ENCODE measurements around the gene PDE4C.
A peak's percentile ranks its signal among the peaks of the same experiment; 100 is the strongest.

PDE4C gene

DNA sequence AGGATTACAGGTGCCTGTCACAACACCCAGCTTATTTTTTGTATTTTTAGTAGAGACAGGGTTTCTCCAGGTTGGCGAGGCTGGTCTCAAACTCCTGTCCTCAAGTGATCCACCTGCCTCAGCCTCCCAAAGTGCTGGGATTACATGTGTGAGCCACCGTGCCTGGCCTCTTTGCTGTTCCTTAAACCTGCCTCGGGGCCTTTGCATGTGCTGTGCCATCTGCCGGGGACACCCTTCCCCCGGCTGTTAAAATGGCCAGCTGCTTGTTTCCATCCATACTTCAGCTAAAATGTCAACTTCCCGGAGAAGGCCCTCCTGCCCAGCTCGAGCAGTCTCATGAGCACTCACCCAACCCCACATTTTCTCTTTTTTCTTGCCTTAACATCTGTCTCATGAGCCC is 19.1 kb upstream of the PDE4C start:
- H3K4me1 Mint-ChIP-seq (ENCODE audit: low read depth in 2 of 2): no peaks in the 10 kb centered on the region
- no peak overlapping the region for H3K4me3 Mint-ChIP-seq
- ATAC-seq (replicated peaks) (no peak), DNase-seq (no peak)
- no peak overlapping the region for H3K27ac Mint-ChIP-seq
- H3K27me3 Mint-ChIP-seq: peaks cover 13% of the 10 kb centered on the region in 2 donors
- no peaks in the 10 kb centered on the region for H3K9me3 Mint-ChIP-seq
- no peaks in the 10 kb centered on the region for H3K36me3 Mint-ChIP-seq (ENCODE audit: insufficient read depth)

DNA sequence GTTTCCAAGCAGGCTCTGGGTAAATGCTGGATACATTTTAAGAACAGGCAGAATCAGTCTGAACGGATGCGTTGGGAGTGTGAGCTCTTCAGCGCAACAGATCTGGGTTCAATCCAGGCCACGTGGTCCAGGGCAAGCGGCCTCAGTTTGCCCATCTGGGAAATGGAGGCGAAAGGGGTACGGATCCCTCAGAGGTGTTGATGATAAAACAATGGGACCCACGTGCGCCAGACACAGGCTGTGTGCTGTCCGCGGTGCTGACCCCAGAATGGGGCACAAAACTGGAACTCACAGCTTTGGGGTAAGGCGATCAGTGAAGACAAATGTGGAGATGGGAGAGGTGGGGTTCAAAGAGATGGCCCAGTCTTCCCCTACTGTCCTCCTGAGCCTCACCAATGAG is 13.1 kb upstream of the PDE4C start:
- Mint-ChIP-seq H3K4me3 (no peak overlapping the region), H3K9me3 (no peaks in the 10 kb centered on the region), H3K27ac (no peak overlapping the region), H3K36me3 (ENCODE audit: insufficient read depth) (no peaks in the 10 kb centered on the region), H3K27me3 (peaks cover 34 to 38% of the 10 kb centered on the region in 2 donors), H3K4me1 (ENCODE audit: low read depth in 2 of 2) (no peaks in the 10 kb centered on the region)
- DNase-seq (no peak), ATAC-seq (replicated peaks) (no peak)

DNA sequence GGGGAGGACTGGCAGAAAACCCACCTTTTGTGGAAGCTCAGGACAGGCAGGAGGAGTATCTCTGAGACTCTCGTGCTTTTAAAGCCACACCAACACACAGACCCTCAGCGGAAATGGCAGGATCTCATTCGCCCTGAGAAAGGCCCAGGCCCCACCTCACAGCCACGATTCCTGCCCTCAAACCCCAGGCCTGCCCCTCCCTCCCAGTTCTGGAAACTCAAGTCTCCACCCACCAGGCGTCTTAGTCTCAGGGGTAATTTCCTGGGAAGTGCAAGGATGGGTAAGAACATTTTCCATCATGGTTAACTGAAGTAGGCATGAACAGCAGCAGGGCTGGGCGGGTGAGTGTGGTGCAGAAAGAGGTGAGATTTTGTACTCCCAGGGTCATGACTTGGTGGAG is 8.0 kb upstream of the PDE4C start:
- ATAC-seq (replicated peaks) (no peak), DNase-seq (no peak)
- peaks cover 67 to 84% of the 10 kb centered on the region in 2 donors for H3K27me3 Mint-ChIP-seq
- H3K36me3 Mint-ChIP-seq (ENCODE audit: insufficient read depth): no peaks in the 10 kb centered on the region
- no peak overlapping the region for H3K4me3 Mint-ChIP-seq
- peaks cover 0 to 9% of the 10 kb centered on the region in 2 donors for H3K4me1 Mint-ChIP-seq (ENCODE audit: low read depth in 2 of 2)
- no peak overlapping the region for H3K27ac Mint-ChIP-seq
- H3K9me3 Mint-ChIP-seq: peaks cover 2 to 7% of the 10 kb centered on the region in 2 donors

DNA sequence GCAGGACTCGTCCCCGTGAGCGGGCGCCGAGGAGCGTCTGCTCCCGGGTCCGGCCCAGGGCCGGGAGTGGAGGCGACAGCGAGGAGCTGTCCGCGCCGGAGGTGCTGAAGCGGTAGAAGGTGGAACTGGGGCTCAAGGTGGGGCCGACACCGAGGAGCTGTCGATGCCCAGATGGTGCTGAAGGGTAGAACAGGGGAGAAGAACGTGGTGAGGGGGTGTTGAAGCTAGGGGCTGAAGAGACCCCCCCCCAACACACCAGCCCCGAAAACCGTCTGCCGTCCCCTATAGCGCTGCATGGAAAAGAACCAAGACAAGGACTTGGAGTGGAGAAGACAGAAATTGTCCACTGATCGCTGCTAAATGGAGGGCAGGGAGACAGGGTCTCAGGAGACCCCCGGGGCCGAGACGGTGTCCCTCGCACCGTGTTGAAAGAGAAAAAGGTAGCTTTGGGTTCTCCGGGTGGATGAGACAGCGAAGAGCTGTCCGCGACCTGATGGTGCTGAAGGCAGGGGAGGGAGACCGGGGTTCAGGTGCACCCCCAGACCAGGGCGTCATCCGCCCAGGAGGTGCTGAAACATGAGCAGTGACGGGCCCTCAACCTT is 7.1 kb upstream of the PDE4C start:
- H3K27me3 Mint-ChIP-seq: peaks cover 63 to 80% of the 10 kb centered on the region in 2 donors
- peak overlapping the region in 1 of 2 donors; percentile 10 for H3K4me3 Mint-ChIP-seq
- ATAC-seq (replicated peaks) (peak; percentile 66), DNase-seq (peak; percentile 42 to 52 (median 46))
- peaks cover 2 to 7% of the 10 kb centered on the region in 2 donors for H3K9me3 Mint-ChIP-seq
- H3K4me1 Mint-ChIP-seq (ENCODE audit: low read depth in 2 of 2): peaks cover 0 to 9% of the 10 kb centered on the region in 2 donors
- H3K36me3 Mint-ChIP-seq (ENCODE audit: insufficient read depth): no peaks in the 10 kb centered on the region
- peak overlapping the region in 1 of 2 donors; percentile 23 for H3K27ac Mint-ChIP-seq

DNA sequence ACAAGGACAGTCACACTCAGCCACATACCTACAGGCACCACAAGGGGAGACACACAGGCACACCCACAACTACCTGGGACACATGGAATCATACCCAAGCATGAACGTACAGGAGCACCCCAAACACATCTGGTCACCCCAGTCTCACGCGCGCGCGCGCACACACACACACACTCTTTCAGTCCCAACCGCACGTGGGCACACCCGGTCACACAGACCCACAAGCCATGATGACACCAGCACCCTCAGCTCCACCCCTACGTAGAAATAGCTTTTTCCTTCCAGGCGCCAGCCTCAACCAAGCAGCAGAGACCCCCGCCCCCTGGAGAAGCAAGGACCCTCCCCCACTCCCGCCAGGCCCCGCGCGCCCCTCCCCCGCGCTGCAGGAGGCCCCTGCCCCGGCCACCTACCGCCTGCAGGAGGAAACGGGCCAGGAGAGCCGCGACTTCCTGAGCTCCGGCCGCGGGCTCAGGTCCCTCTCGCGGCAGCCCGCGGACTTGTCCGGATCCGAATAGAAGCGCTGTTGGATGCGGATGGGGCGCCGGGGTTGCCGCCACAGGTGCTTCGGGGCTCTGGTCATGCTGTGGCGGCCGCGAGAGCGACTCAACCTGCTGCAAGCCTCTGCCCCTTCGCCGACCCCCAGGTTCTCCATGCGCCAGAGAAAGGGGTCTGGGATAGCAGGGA is 6.4 kb upstream of the PDE4C start:
- peak; percentile 10 for ATAC-seq (replicated peaks)
- peak overlapping the region in 1 of 2 donors; percentile 23 for H3K27ac Mint-ChIP-seq
- peaks cover 67 to 86% of the 10 kb centered on the region in 2 donors for H3K27me3 Mint-ChIP-seq

DNA sequence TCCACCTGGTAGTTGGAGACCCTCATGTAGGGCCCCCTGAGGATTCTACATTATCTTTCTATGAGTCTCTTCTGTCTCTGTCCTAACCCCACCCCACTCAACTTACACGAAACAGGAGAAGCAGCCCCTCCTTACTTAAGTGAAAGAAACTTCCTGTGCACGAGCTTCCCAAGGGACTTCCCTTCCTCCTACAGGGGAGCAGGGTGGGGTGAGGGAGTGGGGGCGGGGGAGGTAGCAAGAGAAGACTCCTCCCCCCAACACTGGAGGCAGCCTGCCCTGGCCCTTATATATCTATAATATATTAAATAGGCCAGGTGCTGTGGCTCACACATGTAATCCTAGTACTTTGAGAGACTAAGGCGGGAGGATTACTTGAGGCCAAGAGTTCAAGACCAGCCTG is 5.5 kb upstream of the PDE4C start:
- DNase-seq (no peak), ATAC-seq (replicated peaks) (no peak)
- Mint-ChIP-seq H3K36me3 (ENCODE audit: insufficient read depth) (peaks cover 2% of the 10 kb centered on the region), H3K27me3 (peaks cover 74 to 90% of the 10 kb centered on the region in 2 donors), H3K4me1 (ENCODE audit: low read depth in 2 of 2) (peaks cover 0 to 11% of the 10 kb centered on the region in 2 donors), H3K9me3 (peaks cover 2 to 7% of the 10 kb centered on the region in 2 donors), H3K4me3 (no peak overlapping the region), H3K27ac (no peak overlapping the region)

More for the DNA sequence above, 6.4 kb upstream of the PDE4C start:
- peaks cover 0 to 9% of the 10 kb centered on the region in 2 donors for H3K4me1 Mint-ChIP-seq (ENCODE audit: low read depth in 2 of 2)
- no peaks in the 10 kb centered on the region for H3K36me3 Mint-ChIP-seq (ENCODE audit: insufficient read depth)
- H3K9me3 Mint-ChIP-seq: peaks cover 2 to 7% of the 10 kb centered on the region in 2 donors
- no peak for DNase-seq
- H3K4me3 Mint-ChIP-seq: no peak overlapping the region

DNA sequence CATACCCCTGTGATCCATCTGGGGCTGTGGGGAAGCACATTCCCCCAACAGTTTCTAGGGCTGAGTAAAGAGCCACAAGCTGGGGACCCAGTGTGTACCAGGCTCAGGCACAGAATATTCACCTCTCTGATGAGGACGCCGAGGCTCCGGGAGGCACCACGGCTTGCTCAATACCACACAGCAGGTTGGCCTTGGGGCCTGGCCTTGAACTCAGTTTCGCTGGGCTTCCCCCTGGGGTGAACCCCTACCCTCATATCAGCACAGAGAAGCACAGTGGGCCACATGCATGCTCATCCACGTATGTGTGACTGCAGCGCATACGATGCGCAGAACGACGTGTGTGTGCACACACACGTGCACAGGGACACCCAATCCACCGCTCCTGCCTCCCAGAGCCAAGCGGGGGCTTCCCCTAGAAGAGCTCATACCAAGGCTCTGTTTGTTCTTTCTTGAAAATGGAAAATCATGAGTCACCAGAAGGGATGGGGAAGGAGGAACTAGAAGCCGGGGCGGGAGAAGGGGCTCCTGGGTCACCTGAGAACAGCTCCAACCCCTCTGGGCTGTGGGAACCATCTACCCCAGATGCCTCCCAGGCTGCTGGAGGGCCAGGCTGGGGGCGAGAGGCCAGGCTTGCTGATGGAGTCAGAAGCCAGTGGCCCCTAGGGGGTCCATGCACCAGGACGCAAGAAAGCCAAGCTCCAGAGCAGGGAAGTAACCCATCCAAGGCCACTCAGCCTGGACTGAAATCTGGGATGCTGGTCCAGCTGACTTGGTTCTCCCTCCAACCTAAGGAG is 4.9 kb upstream of the PDE4C start:
- no peak for ATAC-seq (replicated peaks)

DNA sequence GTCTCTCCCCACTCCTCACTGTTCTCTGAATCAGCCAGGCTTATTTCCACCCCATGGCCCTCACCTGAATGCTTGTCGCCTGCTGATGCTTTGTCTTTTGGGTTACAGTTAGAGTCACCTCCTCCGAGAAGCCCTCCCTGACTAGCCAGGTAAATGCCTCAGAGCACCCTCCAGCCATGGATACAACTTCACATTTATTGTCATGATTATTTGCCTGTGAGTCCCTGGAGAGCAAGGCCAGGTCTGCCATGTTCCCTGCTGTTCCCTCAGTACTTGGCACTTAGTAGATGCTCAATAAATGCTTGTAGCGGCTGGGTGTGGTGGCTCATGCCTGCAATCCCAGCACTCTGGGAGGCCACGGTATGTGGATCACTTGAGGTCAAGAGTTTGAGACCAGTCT is 3.7 kb upstream of the PDE4C start:
- peaks cover 2 to 7% of the 10 kb centered on the region in 2 donors for H3K9me3 Mint-ChIP-seq

More for the DNA sequence above, 4.9 kb upstream of the PDE4C start:
- DNase-seq: no peak
- Mint-ChIP-seq H3K36me3 (ENCODE audit: insufficient read depth) (peaks cover 2% of the 10 kb centered on the region), H3K4me1 (ENCODE audit: low read depth in 2 of 2) (peaks cover 0 to 11% of the 10 kb centered on the region in 2 donors), H3K4me3 (no peak overlapping the region), H3K27ac (no peak overlapping the region), H3K27me3 (peaks cover 71 to 90% of the 10 kb centered on the region in 2 donors), H3K9me3 (peaks cover 2 to 7% of the 10 kb centered on the region in 2 donors)

DNA sequence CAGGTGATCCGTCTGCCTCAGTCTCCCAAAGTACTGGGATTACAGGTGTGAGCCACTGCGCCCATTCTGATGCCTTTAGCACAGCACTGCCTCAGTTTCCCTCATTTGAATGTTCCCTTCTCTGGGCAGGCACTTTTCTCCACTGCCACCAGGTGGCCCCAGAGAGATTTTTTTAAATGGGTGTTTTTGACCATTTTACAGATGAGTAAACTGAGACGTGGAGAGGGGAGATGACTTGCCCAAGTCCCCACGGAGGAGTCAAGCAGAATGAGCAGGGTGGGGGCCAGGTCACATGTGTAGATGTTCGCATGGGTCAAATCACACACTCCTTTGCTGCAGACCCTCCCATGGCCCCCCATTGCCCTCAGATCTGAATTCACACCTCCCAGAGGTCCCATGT is 3.2 kb upstream of the PDE4C start:
- peaks cover 2% of the 10 kb centered on the region for H3K36me3 Mint-ChIP-seq (ENCODE audit: insufficient read depth)
- H3K27me3 Mint-ChIP-seq: peaks cover 74 to 90% of the 10 kb centered on the region in 2 donors
- peaks cover 2 to 7% of the 10 kb centered on the region in 2 donors for H3K9me3 Mint-ChIP-seq
- DNase-seq (no peak), ATAC-seq (replicated peaks) (no peak)
- peaks cover 11 to 22% of the 10 kb centered on the region in 2 donors for H3K4me1 Mint-ChIP-seq (ENCODE audit: low read depth in 2 of 2)
- H3K27ac Mint-ChIP-seq: no peak overlapping the region
- no peak overlapping the region for H3K4me3 Mint-ChIP-seq

More for the DNA sequence above, 3.7 kb upstream of the PDE4C start:
- Mint-ChIP-seq H3K36me3 (ENCODE audit: insufficient read depth) (peaks cover 2% of the 10 kb centered on the region), H3K4me1 (ENCODE audit: low read depth in 2 of 2) (peaks cover 7 to 18% of the 10 kb centered on the region in 2 donors), H3K27ac (no peak overlapping the region), H3K4me3 (no peak overlapping the region), H3K27me3 (peaks cover 70 to 90% of the 10 kb centered on the region in 2 donors)
- DNase-seq (no peak), ATAC-seq (replicated peaks) (no peak)

DNA sequence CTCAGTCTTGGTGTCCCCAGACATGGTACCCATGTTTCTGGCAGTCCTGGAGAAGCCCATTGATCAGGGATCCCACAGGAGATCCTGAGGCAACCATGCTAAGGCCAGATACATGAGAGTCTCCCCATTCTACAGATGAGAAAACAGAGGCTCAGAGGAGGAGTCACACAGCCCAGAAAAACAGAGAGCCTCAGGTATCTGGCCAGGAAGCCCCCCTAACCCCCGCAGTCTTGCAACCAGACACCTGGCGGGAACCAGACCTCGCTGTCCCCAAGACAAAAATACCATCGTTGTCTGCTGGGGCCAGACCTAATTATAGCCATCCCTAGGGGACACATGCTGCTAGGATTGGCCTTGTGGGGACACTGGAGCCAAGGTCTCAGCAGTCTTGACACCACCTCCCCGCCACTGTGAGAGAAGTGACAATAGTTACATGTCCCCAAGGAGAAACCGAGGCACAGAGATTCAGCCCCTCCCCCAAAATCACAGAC is 1.6 kb upstream of the PDE4C start:
- Mint-ChIP-seq H3K36me3 (ENCODE audit: insufficient read depth) (peaks cover 2% of the 10 kb centered on the region), H3K4me1 (ENCODE audit: low read depth in 2 of 2) (peaks cover 18 to 26% of the 10 kb centered on the region in 2 donors), H3K4me3 (no peak overlapping the region), H3K9me3 (no peaks in the 10 kb centered on the region), H3K27me3 (peaks cover 76 to 86% of the 10 kb centered on the region in 2 donors), H3K27ac (no peak overlapping the region)
- DNase-seq (no peak), ATAC-seq (replicated peaks) (no peak)

DNA sequence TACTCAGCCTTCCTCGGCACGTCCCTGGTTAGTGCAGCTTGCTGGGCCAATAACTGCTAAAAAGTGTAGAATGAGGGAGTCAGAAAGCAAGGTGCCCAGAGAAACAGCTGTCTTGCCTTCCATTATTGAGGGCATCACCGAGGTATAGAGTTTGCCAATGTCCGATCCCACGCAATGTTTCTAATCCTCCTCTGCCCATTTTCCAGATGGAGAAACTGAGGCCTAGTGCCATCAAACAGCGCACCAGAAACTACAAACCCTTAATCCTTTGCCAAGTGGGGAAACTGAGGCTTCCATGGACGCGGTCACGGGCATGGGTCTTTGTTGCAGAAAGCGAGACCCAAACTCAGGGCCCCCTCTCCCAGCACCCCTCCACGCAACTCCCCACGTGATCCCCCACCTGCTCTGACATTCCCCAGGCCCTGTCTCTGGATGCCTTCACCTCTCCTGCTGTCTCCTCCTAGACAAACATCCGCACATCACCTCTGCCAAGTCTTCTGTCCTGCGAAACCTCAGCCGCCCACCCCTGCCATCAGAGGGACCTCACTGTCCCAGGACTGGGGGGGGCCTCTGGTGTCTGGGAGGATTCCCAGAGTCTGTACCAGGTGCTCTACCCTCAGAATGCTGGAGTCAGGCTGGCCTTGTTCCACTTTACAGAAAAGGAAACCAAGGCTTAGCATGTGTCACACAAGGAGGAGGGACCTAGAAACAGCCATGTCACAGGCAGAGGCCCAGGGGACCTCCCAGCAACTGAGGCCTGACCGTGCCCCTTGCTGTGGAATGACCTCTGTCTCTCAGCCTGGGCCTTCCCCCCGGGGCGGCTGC is 930 bp upstream of the PDE4C start:
- Mint-ChIP-seq H3K36me3 (ENCODE audit: insufficient read depth) (peaks cover 2% of the 10 kb centered on the region), H3K27me3 (peaks cover 69 to 86% of the 10 kb centered on the region in 2 donors), H3K4me3 (peak overlapping the region in 1 of 2 donors; percentile 45), H3K9me3 (no peaks in the 10 kb centered on the region), H3K27ac (no peak overlapping the region), H3K4me1 (ENCODE audit: low read depth in 2 of 2) (peaks cover 18 to 23% of the 10 kb centered on the region in 2 donors)
- ATAC-seq (replicated peaks): no peak
- no peak for DNase-seq

DNA sequence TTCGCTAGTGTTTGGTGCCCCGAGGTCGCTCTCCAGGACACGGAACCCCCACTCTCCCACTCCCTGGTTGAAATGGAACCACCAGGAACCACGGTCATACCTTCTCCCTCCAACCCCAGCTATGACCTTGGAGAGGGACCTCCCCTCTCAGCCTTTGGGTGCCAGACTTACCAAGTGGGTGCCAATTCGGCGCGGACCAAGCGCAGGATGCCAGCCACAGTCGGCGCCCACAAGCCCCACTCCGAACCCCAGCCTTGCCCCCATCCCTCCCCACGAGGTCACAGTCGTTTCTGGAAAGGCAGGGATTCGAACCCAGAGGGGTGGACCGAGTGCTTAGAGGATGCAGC is 910 bp downstream of the PDE4C start:
- peaks cover 18 to 26% of the 10 kb centered on the region in 2 donors for H3K4me1 Mint-ChIP-seq (ENCODE audit: low read depth in 2 of 2)
- peaks cover 2% of the 10 kb centered on the region for H3K36me3 Mint-ChIP-seq (ENCODE audit: insufficient read depth)
- no peaks in the 10 kb centered on the region for H3K9me3 Mint-ChIP-seq
- H3K4me3 Mint-ChIP-seq: peak overlapping the region; percentile 84 to 97
- H3K27ac Mint-ChIP-seq: no peak overlapping the region
- peaks cover 55 to 86% of the 10 kb centered on the region in 2 donors for H3K27me3 Mint-ChIP-seq
- no peak for DNase-seq
- no peak for ATAC-seq (replicated peaks)

All from effector memory CD8-positive, alpha-beta T cell (primary cell).